ENCODE measurements around the gene ANKRD44. TPM values are rescaled to one million over a fixed set of nuclear protein-coding genes. Genes with fewer than 3 reads are reported as not detected.

Gene ANKRD44
- total RNA-seq, 1 donor from 2014 or later, result 36.1 TPM

GRCh38 chr2:197113275-197113711, 197.3 kb downstream of the ANKRD44 start:
- DNase-seq (ENCODE audit: low spot score), result no peak

GRCh38 chr2:197109326-197109725, 201.3 kb downstream of the ANKRD44 start:
- no peak for DNase-seq (ENCODE audit: low spot score)

- DNase-seq (ENCODE audit: low spot score), result peak; percentile 55
Observed at GRCh38 chr2:197108758-197109157, 201.8 kb downstream of the ANKRD44 start.

DNA sequence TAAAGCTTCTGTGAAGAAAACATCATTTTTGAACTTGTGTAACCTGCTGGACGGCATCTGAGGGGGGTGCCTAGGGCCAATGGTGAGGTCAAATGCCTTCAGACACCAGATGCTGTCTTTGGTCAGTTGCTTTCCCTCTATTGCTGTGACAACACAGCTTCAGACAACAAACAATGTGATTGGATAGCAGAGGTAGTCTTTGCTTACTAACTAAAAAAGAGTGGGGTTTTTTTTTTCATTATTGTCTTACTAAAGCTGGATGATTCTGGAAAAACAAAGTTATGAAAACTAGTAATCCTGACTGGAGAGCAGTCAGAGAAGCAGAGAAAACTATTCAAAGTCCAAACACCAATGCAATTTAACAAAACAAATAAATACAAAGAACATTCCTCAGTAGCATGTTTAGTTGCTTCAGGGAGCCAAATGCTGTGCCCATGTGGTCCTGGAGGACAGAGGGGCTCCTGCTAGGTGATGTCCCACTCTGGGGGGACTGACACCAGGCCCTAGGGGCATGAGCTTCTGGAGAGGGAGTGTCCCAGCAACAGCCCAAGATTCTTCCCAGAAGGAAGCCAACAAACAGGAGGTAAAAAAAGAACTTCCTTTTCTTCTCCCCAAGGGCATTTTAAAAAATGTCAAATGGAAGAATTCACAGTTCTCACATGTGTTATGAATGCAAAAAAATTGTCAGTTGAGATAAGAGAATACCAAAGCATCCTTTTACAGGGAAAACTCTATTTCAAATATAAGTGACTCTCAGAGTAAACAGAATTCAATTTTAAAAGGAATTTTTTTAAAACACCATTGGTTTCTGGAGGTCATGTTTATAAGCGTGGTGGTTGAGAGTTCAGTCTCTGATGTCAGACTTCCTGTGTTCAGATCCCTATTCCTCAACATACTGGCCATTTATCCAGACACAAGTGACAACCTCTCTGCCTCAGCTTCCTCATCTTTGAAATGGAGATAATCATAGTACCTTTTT, 203.0 kb downstream of the ANKRD44 start:
- no peak for DNase-seq (ENCODE audit: low spot score)

DNA sequence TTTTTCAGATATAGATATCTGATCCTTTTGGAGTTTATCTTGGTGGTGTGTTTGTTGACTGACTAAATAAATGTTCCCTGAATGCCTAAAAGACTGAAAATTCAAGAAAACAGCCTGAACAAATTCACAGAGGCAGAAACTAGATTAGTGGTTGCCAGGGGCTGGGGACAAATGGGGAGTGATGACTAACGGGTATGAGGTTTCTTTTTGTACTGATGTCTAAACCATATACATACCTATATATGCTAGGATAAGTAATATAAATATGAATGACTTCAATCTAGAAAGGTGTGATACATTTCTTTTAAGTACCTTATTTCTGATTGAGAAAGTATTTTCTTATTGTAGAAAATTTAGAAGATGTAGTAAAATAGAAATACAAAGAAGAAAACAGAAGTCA, 207.2 kb downstream of the ANKRD44 start:
- no peak for DNase-seq (ENCODE audit: low spot score)

DNA sequence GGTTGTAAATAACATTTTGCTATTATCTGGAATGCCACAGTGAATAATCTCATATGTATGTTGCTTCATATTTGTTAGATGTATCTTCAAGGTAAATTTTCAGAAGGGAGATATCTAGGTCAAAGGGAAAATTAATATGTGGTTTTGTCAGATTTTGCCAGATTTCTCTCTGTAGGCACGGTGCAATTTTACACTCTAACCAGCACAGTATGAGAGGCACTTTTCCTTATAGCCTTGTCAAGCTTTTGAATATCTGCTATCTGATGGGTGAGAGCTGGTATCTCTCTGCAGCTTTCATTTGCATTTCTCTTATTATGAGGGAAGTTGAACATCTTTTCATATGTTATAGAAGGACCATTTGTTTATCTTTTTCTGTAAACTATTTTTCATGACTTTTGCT, 208.3 kb downstream of the ANKRD44 start:
- no peak for DNase-seq (ENCODE audit: low spot score)

GRCh38 chr2:197101519-197101918, 209.1 kb downstream of the ANKRD44 start:
- no peak for DNase-seq (ENCODE audit: low spot score)

- DNase-seq (ENCODE audit: low spot score), result peak; percentile 50
Observed at GRCh38 chr2:197097578-197098366, 212.8 kb downstream of the ANKRD44 start.

DNA sequence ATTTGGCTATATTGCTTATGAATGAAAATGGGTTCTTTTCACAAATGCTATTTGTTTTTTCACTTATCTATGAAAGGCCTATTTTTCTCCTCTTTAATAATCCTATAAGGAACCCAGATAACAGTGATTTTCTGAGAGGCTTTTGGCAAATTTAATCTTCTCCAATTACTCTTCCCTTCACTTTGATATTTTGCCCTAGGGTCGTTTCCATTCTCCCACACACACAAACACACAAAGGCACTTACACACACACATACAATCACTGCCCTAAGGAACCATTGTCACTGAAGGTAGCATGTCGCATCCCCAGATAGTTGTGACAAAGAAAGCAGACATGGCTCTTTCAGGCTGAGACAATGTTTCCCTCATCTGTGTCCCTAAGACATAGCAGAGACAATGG, 213.9 kb downstream of the ANKRD44 start:
- no peak for DNase-seq (ENCODE audit: low spot score)

- peak; percentile 65 for DNase-seq (ENCODE audit: low spot score)
Observed at GRCh38 chr2:197092431-197092830, 218.1 kb downstream of the ANKRD44 start.

DNA sequence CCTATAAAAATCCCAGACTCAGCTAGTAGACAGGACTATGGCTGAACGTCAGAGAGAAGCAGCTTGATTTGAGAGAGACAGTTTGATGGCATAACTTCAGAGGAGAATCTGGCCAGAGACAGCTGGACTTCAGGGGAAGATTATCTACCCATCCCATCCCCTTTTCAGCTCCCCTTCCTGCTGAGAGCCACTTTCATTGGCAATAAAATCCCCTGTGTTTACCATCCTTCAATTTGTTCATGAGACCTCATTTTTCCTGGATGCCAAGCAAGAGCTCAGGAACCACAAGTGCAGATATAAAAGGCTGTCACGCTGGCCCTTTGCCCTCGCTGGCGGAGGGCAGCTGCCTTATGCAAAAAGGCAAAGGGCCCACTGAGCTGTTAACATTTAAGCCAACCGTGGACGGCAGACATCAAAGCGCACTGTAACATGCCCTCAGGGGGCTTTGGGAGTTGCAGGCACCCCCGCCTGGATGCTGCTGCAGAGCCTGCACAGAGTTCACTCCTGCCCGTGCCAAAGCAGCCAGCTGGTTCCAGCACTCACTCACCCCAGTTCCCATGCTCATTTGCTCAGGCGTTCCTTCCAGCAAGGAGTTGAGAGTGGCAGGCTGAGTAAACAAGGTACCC, 219.7 kb downstream of the ANKRD44 start:
- DNase-seq (ENCODE audit: low spot score), result no peak

DNA sequence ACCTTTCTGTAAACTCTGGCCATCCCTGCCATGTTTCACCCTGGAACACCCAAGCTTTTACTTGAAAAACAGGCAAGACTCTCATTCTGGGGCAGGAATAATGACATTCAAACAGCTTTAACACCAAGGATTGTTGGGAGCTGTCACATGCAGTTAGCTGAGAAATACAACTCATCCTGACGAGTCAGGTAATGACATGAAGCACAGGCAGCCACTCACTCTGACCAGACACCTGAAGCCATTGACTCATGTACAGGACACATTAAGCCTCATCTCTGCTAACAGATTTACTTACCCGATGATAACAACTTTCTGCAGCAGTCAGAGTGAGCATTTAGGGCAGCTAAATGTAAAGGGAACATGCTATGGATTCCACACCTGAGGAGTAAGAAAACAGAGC, 220.9 kb downstream of the ANKRD44 start:
- no peak for DNase-seq (ENCODE audit: low spot score)

DNA sequence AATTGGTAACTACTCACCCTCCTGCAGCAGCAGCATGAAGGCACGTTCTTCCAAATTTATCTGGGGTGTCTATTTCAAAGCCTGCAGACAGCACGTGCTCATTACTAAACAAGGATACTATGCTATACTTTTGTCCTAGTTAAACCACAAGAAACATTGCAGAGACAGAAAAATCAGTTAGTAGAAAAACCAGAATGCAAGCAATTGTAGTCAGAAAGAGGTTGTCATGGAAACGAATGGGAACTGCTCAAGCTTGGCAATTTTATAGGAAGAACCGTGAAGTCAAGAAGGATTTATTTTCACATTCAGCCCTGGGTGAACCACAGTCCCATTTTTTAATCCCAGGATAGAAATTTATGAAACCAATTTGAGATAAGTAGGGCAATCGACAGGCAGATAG, 221.9 kb downstream of the ANKRD44 start:
- DNase-seq (ENCODE audit: low spot score), result no peak

- DNase-seq (ENCODE audit: low spot score), result no peak
Observed at GRCh38 chr2:197086500-197086899, 224.1 kb downstream of the ANKRD44 start.

GRCh38 chr2:197085665-197086064, 224.9 kb downstream of the ANKRD44 start:
- DNase-seq (ENCODE audit: low spot score), result no peak

GRCh38 chr2:197081294-197081693, 229.3 kb downstream of the ANKRD44 start:
- DNase-seq (ENCODE audit: low spot score), result no peak

DNA sequence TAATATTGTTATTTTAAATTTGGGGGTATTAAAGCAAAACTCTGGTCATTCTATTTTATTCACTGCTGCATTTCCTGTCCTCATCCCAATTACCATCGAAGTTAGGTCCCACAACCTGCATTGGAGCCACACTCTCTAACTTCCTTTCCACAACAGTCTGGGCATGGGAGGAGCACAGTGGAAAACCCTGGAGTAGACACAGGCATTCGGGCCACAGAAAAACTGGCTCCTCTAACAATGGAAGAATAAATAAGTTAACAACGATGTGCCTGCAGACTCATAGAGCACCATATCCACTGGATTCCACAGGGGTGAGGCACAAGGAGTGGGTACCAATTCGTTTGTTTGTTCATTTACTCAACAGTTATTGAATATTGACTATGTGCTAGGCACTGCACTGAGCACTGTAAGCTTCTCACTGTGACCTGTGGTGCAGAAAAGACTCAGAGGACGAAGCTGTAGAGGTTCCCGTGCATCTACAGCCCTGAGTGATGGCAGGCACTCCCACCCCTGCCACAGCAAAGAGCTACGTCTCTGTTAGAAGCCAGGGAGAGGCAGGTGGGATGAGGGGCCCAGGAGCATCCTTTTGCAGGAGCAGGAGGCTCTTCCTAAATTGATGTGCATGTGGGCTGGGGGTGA, 229.9 kb downstream of the ANKRD44 start:
- no peak for DNase-seq (ENCODE audit: low spot score)

GRCh38 chr2:197079832-197080555, 230.6 kb downstream of the ANKRD44 start:
- no peak for DNase-seq (ENCODE audit: low spot score)

DNA sequence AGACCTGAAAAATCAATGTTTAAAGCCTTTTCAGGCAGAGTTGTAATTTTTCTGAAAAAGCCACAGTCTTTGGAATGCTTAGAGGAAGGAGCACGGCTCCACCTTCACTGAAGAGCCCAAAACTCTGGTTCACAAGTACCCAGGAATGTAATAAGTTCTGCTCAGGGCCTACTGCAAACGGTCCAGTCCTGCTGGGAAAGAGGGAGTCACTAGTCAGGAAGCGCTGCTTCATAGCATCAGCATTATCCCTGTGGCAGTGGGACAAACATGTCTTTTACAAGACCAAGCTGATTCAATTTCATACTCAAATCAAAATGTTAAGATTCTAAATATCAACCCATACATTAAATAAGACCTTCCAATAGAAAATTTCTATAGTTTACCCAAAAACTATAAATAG, 231.2 kb downstream of the ANKRD44 start:
- DNase-seq (ENCODE audit: low spot score), result no peak

- DNase-seq (ENCODE audit: low spot score), result no peak
Observed at GRCh38 chr2:197078535-197078934, 232.0 kb downstream of the ANKRD44 start.

DNA sequence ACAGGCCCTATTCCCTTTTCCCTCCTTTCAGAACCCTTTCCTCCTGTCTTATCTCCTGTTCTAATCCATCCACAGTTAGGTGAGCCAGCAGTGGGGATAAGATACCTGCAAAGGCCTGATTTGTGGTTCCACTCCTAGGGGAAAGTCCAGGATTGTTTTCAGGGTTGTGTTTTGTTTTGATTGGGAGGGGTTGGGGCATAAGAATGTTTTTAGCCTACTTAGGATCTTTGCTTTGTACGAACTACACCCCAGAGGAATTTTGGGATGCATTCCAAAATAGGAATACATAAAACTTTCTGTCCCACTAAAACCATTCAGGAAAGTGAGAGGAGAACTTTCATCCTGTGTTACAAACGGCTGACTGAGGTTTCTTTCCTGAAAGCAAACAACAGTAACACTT, 233.2 kb downstream of the ANKRD44 start:
- no peak for DNase-seq (ENCODE audit: low spot score)
